ENCODE results near the gene PEX14. TPM values are rescaled to one million over a fixed set of nuclear protein-coding genes. Genes with fewer than 3 reads are reported as not detected.

Gene PEX14
- total and polyA plus RNA-seq, 10 of the 15 experiments (the other 5 are each of a cell fraction or from before 2014, with no cell fraction given), result 1.4 to 23.2 (median 12.0) TPM

GRCh38 chr1:10428984-10429383, 45.8 kb upstream of the PEX14 start:
- TF ChIP-seq BHLHE40 (IDR thresholded peaks at IDR 0.05; ENCODE audit: borderline replicate concordance in 1 of 2, low read depth in 2 of 2, low read length in 1 of 2), result no peak
- no peak for TF ChIP-seq ZSCAN29 (IDR thresholded peaks at IDR 0.05)
- TF ChIP-seq IKZF1 (conservative IDR thresholded peaks at IDR 0.05), result no peak
- no peak for TF ChIP-seq ZBED1 (IDR thresholded peaks at IDR 0.05; ENCODE audit: borderline replicate concordance)
- no peak for TF ChIP-seq TBL1XR1 (IDR thresholded peaks at IDR 0.05; ENCODE audit: low read depth, low read length)
- no peak for TF ChIP-seq EP300 (IDR thresholded peaks at IDR 0.05; ENCODE audit: borderline replicate concordance in 1 of 2, control insufficient read depth in 1 of 2, low read depth in 2 of 2, low read length in 2 of 2)
- TF ChIP-seq CHD2 (IDR thresholded peaks at IDR 0.05; ENCODE audit: borderline replicate concordance, low read depth, low read length), result no peak
- no peak for TF ChIP-seq POLR2AphosphoS5 (IDR thresholded peaks at IDR 0.05; ENCODE audit: low read length)
- no peak for TF ChIP-seq CBFB (IDR thresholded peaks at IDR 0.05; ENCODE audit: low read depth)
- TF ChIP-seq HSF1 (IDR thresholded peaks at IDR 0.05; ENCODE audit: low read depth, low read length), result no peak
- no peak for TF ChIP-seq SREBF1 (IDR thresholded peaks at IDR 0.05; ENCODE audit: low read length)
- TF ChIP-seq MEF2A (IDR thresholded peaks at IDR 0.05; ENCODE audit: insufficient read depth, low read depth, low read length), result no peak
- no peak for TF ChIP-seq WRNIP1 (IDR thresholded peaks at IDR 0.05; ENCODE audit: borderline replicate concordance, low read depth, low read length)
- no peak for TF ChIP-seq RELB (IDR thresholded peaks at IDR 0.05; ENCODE audit: low read depth)
- no peak for TF ChIP-seq ZBTB11 (CRISPR knock-in tag; IDR thresholded peaks at IDR 0.05)
- no peak for TF ChIP-seq LARP7 (IDR thresholded peaks at IDR 0.05)
- no peak for TF ChIP-seq ETV6 (conservative IDR thresholded peaks at IDR 0.05 in 1 of 2, IDR thresholded peaks at IDR 0.05 in 1 of 2; ENCODE audit: borderline replicate concordance in 1 of 2, low read depth in 1 of 2)
- TF ChIP-seq GABPA (IDR thresholded peaks at IDR 0.05; ENCODE audit: low read depth), result no peak
- SMC1A ChIA-PET (ENCODE audit: uncharacterized antibody, unreplicated experiment), result interaction anchor here (0.9 to 9.0 kb wide), 8 partner anchors 49 to 555 kb away, joined by 3 to 122 read pairs (median 4); partner anchors contain the start of gene KIF1B
- H2AFZ ChIP-seq (ENCODE audit: control insufficient read depth, low read depth, low read length), result no peak overlapping the region
- POLR2A ChIA-PET, result interaction anchor here (0.5 kb wide), 1 partner anchor 490 kb away, joined by 7 read pairs; no protein-coding TSS in a partner anchor
- H3K27me3 ChIP-seq (replicated peaks in 1 of 2; ENCODE audit: control insufficient read depth in 2 of 2, insufficient read depth in 2 of 2, low read length in 1 of 2), result no peaks in the 10 kb centered on the region
- H3K36me3 ChIP-seq (ENCODE audit: control insufficient read depth in 2 of 2, insufficient read depth in 2 of 2, low read length in 1 of 2), result no peaks in the 10 kb centered on the region
- peaks cover 7% of the 10 kb centered on the region for H3K79me2 ChIP-seq (ENCODE audit: control insufficient read depth, insufficient read depth, low read length)
- no TSS peak for BruUV-seq (replicated peaks)
- FAIRE-seq (no peak), DNase-seq (ENCODE audit: low read depth, low spot score) (no peak), ATAC-seq (no peak)
- no peak overlapping the region for H3K27ac ChIP-seq (ENCODE audit: control insufficient read depth, insufficient read depth)
- H3K4me1 ChIP-seq (ENCODE audit: control insufficient read depth, insufficient read depth, low read length), result peaks cover 24% of the 10 kb centered on the region
- no peak overlapping the region for H3K4me3 ChIP-seq
- in situ Hi-C loops (cut with MboI) (no loop called here), intact Hi-C loops (cut with micrococcal nuclease; ENCODE audit: unreplicated experiment) (loop anchor here (1.0 to 5.0 kb wide), 5 partner anchors 52 to 554 kb away; partner anchors contain the start of genes KIF1B and UBE4B)
- CTCF ChIA-PET, result interaction anchor here (0.6 to 10.5 kb wide), 19 partner anchors 27 to 707 kb away, joined by 3 to 292 read pairs (median 4); partner anchors contain the start of genes DFFA, KIF1B, PEX14 and PGD
- no peak overlapping the region for H3K4me2 ChIP-seq (ENCODE audit: control insufficient read depth, insufficient read depth)
- RAD21 ChIA-PET (ENCODE audit: unreplicated experiment), result interaction anchor here (0.6 to 7.6 kb wide), 6 partner anchors 32 to 219 kb away, joined by 3 to 191 read pairs (median 8); partner anchors contain the start of gene KIF1B
- H3K9ac ChIP-seq (ENCODE audit: control insufficient read depth, insufficient read depth, low read length), result no peak overlapping the region
- WGBS (ENCODE audit: insufficient coverage, insufficient replicate concordance, low lambda C conversion rate, missing lambda C conversion rate), result 68% methylated on average over 5 of the region's 5 CpGs
- no peaks in the 10 kb centered on the region for H3K9me3 ChIP-seq (replicated peaks; ENCODE audit: control insufficient read depth, insufficient read depth, low read length)
- H4K20me1 ChIP-seq (ENCODE audit: control insufficient read depth, insufficient read depth), result no peaks in the 10 kb centered on the region
